Bone marrow (tissue), 2 donors: ENCODE results near the gene PHC2.
A peak's percentile ranks its signal among the peaks of the same experiment; 100 is the strongest.

Source experiments
- DNase-seq, 2 donors: peaks; one replicate each; lab custom pipeline; 2025; lab: John Stamatoyannopoulos, UW

Gene PHC2

DNA sequence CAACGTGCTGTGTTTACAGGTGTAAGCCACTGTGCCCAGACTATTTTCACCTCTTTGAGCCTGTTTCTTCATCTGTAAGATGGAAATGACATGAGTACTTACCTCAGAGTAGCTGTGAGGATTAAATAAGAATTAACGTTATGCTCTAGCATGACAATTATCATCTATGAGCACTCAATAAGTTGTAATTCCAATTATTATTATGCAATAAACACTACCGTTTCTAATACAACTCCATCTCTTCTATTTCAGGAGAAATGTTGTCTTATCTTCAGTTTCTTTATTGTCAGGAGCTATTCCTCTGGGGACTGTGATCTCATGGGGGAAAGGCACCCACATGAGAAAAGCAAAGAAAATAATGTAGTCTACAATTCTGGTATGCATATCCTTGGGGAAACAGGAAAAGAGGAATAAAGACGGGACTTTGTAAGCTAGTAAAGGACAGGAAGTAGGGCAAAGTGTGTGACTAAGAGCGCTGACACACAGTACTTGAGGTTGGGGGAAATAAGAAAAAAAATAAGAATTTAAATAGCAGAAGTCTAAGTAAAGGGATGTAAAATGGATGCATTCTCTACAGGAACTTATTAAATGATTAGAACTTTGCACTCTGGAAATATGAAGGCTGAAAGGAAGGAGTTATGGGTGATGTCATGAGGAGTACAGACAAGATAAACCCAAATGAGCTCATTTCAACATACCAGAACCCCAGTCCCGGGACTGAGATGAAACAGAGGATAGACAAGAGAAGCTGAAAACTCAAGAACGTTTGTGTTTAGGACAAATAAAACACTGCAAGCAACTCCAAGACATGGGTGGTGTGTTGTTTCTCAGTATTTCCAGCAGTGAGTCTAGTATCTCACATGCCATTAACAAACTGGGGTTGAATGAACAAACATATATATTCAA, 9.8 kb downstream of the PHC2 start:
- peak in 1 of 2 donors; percentile 15 for DNase-seq

DNA sequence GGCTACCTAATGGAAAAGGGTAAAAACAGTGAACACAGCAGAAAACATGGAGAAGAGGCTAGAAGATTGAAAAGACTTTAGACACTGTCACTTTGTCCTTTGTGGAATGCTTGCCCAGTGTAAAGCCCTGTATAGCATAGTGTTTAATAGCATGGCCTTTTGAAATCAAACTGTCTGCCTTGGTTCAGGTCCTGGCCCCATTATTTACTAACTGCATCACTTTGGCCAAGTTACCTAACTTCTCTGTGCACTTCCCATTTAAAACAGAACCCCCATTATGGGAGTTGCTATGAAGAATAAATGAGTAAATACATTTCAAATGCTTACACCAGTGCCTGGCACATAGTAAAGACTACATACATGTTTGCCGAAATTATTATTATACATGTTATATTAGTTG, 12.1 kb downstream of the PHC2 start:
- no peak for DNase-seq

DNA sequence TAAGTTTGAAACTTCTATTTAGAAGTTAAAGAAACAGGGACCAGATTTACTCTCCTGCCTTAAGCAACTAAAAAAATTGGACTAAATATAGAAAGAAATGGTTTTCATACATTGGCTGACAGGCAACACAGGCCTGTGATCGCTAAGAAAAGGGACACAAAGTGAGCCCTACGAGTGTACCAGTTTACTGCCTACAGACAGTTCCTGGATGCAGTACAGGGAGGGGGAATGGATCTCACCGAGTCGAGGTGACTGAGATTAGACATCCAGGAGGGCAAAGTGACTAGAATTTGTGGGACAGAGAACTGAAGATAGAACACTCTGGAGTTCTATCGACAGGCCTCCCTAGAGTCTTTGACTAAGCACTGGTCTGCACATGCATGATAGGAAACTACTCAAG, 16.0 kb downstream of the PHC2 start:
- DNase-seq = no peak

DNA sequence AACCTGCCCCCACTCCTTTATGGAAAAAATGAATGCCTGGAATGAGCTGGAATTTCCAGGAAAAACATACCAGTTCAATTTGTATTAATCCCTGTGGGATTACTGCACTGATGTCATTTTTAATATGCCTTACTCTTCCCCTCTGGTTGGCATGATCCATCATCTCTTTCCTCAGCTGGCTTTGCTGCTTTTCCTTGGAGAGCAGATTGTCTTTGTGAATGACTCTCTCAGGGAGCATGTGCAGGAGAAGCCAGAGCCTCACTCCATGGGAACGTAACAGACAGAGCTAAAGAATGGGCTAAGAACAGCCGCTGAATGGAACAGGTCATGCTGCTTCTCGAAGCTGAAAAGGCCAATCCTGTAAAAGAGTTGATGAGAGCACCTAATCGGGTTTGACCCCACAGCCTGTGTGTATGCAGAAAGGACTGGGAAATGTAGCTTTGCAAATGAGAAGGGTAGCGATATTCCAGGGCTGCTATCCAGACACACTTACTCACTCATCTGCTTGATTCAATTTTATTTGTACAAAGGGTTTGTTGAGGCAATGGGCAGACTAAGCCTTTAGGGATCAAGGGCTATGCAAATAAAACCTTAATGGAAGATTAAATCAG, 20.7 kb downstream of the PHC2 start:
- no peak for DNase-seq

DNA sequence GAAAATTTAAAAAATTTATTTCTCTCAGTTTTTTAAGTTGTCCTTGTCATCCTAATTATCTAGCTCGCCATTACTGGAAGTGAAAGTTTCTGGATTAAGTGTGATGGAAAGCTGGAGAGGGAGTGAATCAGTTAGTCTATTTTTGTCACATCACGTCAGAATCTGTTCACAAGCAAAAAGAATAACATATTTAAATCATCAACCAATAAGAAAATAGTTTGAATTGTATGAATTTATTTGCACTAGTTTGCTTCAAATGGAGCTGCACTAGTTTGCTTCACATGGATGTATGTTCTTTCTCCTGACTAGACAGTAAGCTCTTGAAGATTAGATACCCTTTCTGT, 22.8 kb downstream of the PHC2 start:
- DNase-seq = no peak

DNA sequence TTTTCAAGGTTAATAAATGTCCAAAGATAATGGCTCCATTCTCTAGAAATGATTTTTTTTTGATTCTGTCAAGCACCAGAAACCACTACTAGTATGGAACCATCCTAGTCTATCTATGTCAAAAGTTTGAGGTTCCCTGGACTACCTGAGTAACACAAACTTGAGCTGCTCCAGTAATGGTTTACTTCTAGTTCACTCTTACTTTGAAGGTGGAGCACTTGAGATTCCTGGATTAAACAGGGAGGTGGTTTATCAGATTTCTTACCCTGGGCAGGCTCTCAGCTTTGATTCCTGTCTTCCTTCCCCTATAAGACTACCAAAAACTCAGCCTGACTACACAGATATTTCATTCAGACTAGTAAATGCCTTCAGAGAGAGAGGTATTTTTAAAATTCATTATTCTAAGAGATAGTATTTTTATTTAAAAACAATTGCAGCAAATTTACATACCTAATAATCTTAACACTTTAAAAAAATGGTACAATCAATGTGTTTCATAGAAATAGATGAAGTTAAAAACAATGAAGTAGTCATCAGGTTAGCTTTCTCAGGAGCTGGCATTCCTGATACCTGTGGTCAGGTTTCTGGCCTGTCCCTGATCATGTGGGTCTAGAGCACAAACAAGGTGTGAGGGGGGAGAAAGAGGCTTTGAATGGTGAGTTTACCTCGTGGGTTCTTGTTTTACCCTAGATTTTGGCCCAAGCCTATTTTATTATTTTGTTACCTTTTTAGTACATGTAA, 23.4 kb downstream of the PHC2 start:
- no peak for DNase-seq

DNA sequence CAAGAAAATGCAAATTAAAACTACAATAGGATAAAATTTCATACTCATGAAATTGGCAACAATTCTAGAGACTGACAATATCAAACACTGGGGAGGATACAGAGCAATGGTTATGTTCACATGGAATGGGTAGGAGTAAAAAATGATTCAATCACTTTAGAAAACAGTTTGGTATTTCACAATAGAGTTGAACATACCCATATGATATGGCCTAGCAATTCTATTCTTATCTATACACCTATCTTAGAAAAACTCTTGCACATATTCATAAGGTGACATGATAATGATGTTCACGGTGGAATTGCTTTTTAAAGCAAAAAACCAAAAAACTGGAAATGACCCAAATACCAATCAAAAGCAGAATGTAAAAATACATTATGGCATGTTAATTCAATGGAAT, 28.7 kb downstream of the PHC2 start:
- DNase-seq = no peak

DNA sequence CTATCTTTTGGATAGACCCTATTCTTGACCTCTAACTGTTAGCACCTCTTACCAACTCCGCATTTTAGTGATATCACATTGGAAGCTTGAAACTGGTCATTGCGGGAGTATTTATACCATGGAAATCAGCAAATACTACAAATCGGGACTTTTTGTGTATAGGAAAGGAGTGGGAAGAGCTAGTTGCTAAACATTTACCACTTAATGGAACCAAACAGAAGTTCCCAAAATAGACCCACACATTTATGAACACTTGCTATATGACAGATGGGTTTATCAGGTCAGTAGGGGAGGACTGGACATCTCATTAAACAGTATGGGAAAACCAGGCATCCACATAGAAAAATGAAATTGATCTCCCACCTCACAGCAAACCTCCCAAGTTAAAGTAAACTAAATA, 29.4 kb downstream of the PHC2 start:
- no peak for DNase-seq

DNA sequence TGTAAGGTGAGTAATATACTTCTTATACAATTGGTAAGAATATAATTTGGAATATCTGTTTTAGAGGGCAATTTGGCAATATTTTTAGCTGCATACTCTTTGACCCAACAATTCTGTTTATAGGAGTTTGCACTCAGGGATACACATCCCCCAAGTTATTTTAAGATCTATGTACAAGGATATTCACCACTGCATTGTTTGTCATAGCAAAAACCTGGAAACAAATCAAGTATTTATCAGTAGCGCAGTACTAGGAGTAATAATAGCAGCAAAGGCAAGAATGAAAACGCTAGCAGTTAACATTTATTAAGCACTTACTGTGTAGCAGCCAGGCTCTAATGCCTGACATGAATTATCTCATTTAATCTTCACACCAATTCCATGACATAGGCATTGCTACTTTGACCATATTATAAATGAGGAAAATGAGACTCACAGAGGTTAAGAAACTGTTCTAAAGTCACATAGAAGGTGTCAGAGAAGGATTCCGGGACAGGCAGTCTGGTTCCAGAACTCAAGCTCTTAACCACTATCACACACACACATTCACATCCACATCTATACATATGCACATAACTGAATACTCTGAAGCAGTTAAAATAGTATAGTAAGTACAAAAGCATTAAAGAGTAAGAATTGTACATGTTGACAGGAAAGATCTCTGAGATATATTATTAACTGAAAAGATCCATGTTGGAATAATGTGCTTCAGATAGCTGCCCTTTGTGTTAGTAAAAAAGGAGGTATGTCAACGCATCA, 30.6 kb downstream of the PHC2 start:
- DNase-seq = no peak

DNA sequence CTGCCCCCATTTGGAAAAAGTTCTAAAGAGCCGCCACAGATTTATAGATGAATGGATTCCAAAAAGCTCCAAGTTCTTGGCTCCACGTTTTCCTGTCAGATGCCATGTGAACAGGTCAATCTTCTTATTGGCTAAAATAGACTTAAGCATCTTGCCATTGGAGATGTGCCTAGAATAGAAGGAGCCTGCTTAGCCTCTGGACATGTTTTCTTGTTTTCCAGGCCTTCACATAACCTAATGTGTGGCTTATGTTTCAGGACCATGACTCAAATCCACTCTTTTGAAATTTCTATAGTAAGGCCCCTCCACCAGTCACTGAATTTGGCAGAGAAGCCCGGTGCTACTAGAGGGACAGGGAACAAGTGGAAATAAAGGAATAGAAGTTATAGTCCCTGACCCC, 31.5 kb downstream of the PHC2 start:
- DNase-seq = no peak

DNA sequence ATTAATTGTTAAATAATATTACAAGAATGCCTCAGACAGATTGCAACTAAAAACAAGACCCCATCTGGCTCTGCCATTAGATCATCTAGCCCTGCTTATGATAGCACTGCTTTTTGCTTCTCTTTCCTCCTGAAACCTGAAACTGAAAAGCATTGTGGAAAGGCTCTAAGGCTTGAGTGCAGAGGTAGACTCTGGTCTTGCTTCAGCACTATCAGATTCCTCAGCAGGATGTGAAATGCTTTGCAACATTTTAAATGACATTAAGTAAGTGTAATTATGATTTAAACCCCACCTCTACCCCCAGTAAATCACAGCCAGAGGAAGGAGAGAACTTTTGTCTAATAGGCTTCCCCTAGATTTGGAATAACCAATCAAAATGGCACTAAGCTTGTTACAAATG, 32.9 kb downstream of the PHC2 start:
- DNase-seq = no peak

DNA sequence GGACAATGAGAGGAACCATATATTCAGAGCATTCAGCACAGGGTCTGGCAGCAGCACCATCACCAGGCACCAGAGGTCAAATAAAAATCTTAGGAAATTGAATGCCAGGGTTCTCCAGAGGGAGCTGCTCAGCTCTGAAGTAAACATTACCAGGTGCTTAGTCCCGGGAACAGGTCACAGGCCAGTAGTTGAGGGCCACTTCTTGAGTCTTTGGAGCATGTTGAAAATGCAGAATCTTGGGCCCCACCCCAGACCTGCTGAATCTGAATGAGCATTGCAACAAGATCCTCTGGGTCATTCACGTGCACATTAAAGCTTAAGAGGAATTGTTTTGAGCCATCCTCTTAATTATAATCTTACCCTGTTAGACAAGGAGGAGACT, 33.8 kb downstream of the PHC2 start:
- DNase-seq = no peak

DNA sequence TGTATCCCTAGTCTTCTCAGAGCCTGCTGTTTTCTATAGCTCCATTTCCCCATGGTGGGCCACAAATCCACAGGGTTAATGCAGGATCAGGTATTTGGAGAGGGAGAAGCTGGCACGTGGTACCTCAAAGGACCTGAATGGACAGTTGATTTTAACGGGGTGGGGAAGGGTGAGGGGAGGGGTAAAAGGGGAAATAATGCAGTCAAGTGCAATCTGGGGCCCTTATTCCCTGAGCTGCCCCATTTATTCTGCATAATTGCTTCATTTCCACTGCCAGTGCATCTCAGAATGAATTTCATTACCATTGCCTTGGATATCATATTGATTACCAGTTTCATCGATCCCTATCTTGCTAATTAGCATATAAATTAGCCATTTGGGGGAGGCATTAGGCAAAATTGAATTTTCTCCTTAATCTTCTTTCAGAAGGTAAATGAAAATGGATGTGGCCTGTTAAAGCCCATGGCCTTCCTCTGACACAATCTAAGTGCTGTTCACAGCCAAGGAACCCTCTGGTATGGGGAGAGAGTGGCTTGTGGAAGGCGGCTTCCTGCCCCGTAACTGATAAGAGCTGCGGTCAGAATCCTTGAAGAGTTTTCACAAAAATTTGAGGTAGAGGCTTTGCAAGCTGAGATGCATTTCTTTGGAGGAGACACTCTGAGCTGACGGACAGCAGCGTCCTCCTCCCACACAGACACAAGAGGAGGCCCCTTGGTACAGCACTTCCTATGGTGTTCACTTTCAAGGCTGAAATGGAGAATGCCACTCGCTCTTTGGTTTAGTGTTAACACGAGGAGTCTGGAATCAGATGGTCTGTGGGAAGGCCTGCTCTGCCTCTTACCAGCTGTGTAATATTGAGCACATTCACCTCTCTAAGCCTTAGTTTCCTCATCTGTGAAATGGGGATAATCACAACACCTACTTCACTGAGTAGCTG, 34.4 kb downstream of the PHC2 start:
- peak in 1 of 2 donors; percentile 20 for DNase-seq

DNA sequence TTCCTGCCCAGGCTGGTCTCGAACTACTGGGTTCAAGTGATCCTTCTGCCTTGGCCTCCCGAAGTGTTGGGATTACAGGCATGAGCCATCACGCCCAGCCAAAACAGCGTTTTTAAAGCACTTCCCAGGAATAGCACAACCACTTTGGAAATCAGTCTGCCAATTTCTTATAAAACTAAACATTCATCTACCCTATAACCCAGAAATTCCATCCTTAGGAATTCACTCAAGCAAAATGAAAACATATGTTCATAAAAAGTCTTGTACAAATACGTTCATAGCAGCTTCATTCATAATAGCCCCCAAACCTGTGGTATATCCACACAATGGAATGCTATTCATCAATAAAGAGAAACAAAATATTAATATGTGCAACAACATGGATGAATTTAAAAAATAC, 36.1 kb downstream of the PHC2 start:
- no peak for DNase-seq

DNA sequence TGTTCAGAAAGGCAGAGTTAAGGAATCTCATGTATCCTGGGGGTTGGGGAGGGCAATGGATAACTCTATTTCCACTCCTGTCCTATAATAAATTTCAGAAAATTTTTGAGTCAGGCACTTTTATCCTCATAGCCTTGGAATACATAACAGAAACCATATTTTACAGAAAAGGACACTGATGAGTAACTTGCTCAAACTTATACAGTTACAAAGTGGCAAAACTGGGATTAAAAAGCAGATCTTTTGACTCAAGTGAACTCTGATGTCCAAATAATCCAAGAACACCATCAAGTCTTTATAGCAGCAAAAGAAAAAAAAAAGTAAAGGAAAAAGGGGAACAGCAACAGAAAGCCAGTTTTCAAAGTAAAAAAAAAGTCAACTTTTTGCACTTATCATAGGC, 36.9 kb downstream of the PHC2 start:
- no peak for DNase-seq

DNA sequence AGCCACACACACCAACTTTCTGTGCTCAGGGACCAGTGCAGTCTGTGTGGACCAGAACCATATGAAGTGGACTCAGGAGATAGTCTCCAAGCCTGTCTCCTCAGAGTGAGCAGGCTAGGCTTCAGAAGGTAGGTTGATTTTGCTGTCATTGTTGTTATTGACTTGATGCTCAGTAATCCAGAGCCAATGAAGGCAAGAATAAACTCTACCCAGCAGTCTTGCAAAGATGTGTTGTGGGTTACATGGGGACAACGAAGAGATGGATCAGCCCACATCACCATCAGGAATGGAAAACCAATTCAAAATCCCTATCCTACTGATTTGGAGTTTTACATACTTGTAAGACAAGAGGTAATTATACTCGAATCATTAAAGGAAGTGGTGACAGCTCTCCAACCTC, 37.4 kb downstream of the PHC2 start:
- no peak for DNase-seq

DNA sequence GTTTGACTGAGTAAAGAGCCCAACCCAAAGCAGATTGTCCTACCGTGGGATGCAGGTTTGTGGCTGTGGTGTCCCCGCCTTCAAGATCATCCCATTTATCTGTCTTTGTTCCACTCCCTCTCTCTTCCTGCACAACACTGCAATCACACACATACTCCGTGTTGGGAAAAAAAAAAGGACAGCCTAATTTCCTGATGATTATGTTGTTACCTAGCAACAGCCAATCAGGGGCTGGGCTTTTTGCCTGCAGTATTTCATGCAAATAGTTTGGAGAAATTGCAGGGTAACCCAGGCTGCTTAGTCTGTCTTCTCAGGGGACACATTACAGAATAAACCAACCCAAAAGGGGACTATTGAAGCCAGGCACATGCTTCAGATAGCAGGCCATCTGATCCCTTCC, 38.3 kb downstream of the PHC2 start:
- DNase-seq = no peak

DNA sequence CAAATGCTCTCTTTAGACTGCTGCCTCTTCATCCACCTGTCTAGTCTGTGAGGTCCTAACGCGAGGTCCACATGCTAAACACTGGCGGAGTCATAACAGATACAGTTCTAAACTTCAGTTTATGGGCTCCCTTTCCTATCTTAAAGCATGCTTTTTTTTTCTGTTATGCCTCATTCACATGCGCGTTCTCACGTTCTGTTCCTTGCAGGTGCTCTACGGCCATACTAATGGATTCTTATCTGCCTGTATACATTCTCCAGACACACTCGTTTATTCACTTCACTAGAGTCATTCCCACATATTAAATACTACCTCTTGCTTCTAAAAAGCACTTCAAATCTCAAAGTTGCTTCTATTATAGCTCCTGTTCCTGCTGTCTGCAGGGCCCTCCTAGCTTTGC, 38.7 kb downstream of the PHC2 start:
- DNase-seq = no peak

DNA sequence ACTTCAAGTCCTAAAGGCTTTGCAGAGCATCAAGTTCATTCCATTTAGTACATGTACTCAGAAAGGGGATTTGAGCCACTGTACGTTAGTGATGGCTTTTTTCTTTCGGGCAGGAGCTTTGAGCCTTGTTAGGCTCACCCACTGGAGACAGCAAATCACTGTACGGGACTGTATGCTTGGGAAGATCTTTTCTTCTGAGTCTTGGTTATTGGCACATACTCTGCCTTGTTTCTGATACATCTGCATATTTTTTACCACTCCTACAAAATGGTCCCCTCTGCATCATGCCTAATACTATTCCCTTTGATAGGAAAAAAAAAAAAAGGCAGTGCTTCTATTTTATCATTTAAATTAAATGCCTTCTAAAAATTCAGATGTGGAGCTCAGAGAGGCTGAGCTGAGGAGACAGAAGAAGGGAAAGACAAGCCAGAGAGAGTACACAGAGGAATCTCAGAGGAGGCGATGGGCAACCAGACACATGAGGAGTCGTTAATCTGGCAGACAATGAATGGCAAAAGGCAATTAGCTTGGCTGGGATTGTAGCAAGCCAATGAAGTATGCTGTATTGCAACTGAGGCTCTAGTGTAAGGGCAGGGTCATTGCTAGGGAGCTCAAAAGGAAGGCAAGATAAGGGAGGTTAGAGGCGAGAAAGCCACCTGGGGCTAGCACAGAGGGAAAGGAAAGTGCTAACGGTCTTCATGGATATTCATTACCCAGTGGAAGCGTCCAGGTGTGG, 39.4 kb downstream of the PHC2 start:
- no peak for DNase-seq

DNA sequence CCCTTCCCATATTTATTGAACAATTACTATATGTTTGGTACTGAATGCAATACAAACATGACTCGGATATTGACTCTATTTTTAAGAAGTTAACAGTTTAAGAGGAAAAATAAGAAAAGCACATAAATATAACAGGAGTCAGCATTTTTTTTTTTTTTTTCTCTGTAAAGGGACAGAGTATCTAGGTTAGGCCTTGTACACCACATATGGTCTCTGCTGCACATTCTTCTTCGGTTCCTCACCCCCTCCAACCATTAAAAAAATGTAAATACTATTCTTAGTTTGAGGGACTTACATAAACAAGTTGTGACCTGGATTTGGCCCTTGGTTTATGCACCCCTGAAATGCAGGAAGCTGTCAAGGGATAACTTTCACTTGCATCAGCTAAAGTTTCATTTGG, 40.4 kb downstream of the PHC2 start:
- DNase-seq = no peak
